Endothelial cell of umbilical vein (primary cell): ENCODE results near the gene ZNF516. TPM values are rescaled to one million over a fixed set of nuclear protein-coding genes. Genes with fewer than 3 reads are reported as not detected.

Experiments used
- BruUV-seq: library from RNA; stranded (reverse); fragments of 400-500 nt; replicated peaks from 2 replicates; lab custom pipeline; 2021; lab: Mats Ljungman, UMichigan
- CTCF ChIA-PET: fragments of 300-600, 350-600 bp; sonication (Branson Sonifier 250); formaldehyde crosslinking; loops from one replicate; lab custom pipeline; 2021; ENCODE audit warnings: antibody characterized with exemption, inconsistent platforms; lab: Charles Lee
- POLR2A ChIA-PET: fragments of 300-600, 350-600 bp; sonication (Branson Sonifier 250); formaldehyde crosslinking; loops from one replicate; lab custom pipeline; 2021; ENCODE audit warnings: antibody characterized with exemption, inconsistent platforms; lab: Charles Lee
- DNase-seq: peaks from one replicate; pipeline ENCODE4 v3.0.0-alpha.2; 2011; ENCODE audit warnings: low read depth, low spot score
- FAIRE-seq: peaks from 2 replicates; lab custom pipeline; 2011; peaks lifted over from hg19 to GRCh38; lab: Jason Lieb, UNC
- H2AFZ ChIP-seq: 2 replicates; pipeline ENCODE4 v1.6.0; 2012; ENCODE audit warnings: low read depth, low read length, control low read depth, inconsistent platforms
- H3K27ac ChIP-seq: 2 replicates; pipeline ENCODE4 v1.5.1; 2011; ENCODE audit warnings: low read depth, mild to moderate bottlenecking, control low read depth, low read length, moderate library complexity; ENCODE audit not compliant: insufficient read depth
- H3K27me3 ChIP-seq, 2 experiments: 2 replicates each; pipeline versions ENCODE4 v1.6.0 to v1.6.1; 2011; ENCODE audit warnings: low read length in 2 of 2, mixed read lengths in 1 of 2; ENCODE audit not compliant: control insufficient read depth in 2 of 2, insufficient read depth in 2 of 2
- H3K36me3 ChIP-seq, 2 experiments: 2 replicates in 1 of 2; 3 replicates in 1 of 2; pipeline ENCODE4 v1.5.1; 2011; ENCODE audit warnings: low read length in 2 of 2, mild to moderate bottlenecking in 1 of 2, moderate library complexity in 1 of 2; ENCODE audit not compliant: control insufficient read depth in 2 of 2, insufficient read depth in 2 of 2; ENCODE audit errors: extremely low read depth in 1 of 2
- H3K4me1 ChIP-seq: 3 replicates; pipeline ENCODE4 v1.5.1; 2011; ENCODE audit warnings: mild to moderate bottlenecking, low read length; ENCODE audit not compliant: control insufficient read depth, insufficient read depth; ENCODE audit errors: extremely low read depth
- H3K4me2 ChIP-seq: 2 replicates; pipeline ENCODE4 v1.6.1; 2011; ENCODE audit warnings: low read length, control low read depth, mixed read lengths; ENCODE audit not compliant: insufficient read depth
- H3K4me3 ChIP-seq, 3 experiments: fragments of 200-600 bp in 1 of 3; sonication (generic), shearing (Covaris generic) in 1 of 3; replicated peaks in 1 of 3; 2 replicates each; pipeline ENCODE4 v1.5.1; 2011 to 2016; ENCODE audit warnings: control low read depth in 3 of 3, low read length in 3 of 3, mild to moderate bottlenecking in 2 of 3, inconsistent platforms in 1 of 3, low read depth in 1 of 3, moderate library complexity in 1 of 3; ENCODE audit not compliant: insufficient read depth in 1 of 3
- H3K79me2 ChIP-seq: 2 replicates; pipeline ENCODE4 v1.6.0; 2012; ENCODE audit warnings: low read length, inconsistent platforms; ENCODE audit not compliant: control insufficient read depth, insufficient read depth
- H3K9ac ChIP-seq: replicated peaks from 2 replicates; pipeline ENCODE3; 2011; ENCODE audit warnings: low read length, control low read depth; ENCODE audit not compliant: insufficient read depth; ENCODE audit errors: extremely low read depth
- H3K9me1 ChIP-seq: replicated peaks from 3 replicates; pipeline ENCODE4 v1.6.0; 2011; ENCODE audit warnings: mild to moderate bottlenecking, low read length; ENCODE audit not compliant: control insufficient read depth, insufficient read depth; ENCODE audit errors: extremely low read depth
- H3K9me3 ChIP-seq: replicated peaks from 2 replicates; pipeline ENCODE4 v1.5.1; 2012; ENCODE audit warnings: low read length, inconsistent platforms; ENCODE audit not compliant: control insufficient read depth, insufficient read depth
- H4K20me1 ChIP-seq: replicated peaks from 2 replicates; pipeline ENCODE3; 2011; ENCODE audit warnings: mild to moderate bottlenecking, low read length; ENCODE audit not compliant: control insufficient read depth, insufficient read depth; ENCODE audit errors: extremely low read depth
- EZH2 ChIP-seq: IDR thresholded peaks from 2 replicates; pipeline ENCODE4 v1.6.1; 2012; ENCODE audit warnings: borderline replicate concordance, low read depth, mild to moderate bottlenecking, moderate library complexity, low read length, inconsistent platforms; ENCODE audit not compliant: severe bottlenecking
- FOS ChIP-seq: IDR thresholded peaks from 2 replicates; pipeline ENCODE4 v1.6.1; 2011; ENCODE audit warnings: mild to moderate bottlenecking, low read length, moderate library complexity, borderline replicate concordance; ENCODE audit not compliant: insufficient read depth
- GATA2 ChIP-seq: IDR thresholded peaks from 2 replicates; pipeline ENCODE4 v1.7.0; 2011; ENCODE audit warnings: low read depth, mild to moderate bottlenecking, moderate library complexity, mixed read lengths, low read length; ENCODE audit not compliant: insufficient read length, insufficient read depth
- JUN ChIP-seq: IDR thresholded peaks from 2 replicates; pipeline ENCODE4 v1.6.1; 2011; ENCODE audit warnings: borderline replicate concordance, low read depth; ENCODE audit not compliant: insufficient read length, insufficient read depth
- MYC ChIP-seq: IDR thresholded peaks from one replicate; pipeline ENCODE4 v1.6.1; 2011; ENCODE audit warnings: mild to moderate bottlenecking, low read depth, low read length
- POLR2A ChIP-seq: IDR thresholded peaks from 2 replicates; pipeline ENCODE4 v1.6.1; 2012; ENCODE audit warnings: low read depth, mild to moderate bottlenecking, control low read depth, low read length
- POLR2AphosphoS5 ChIP-seq: IDR thresholded peaks from 2 replicates; pipeline ENCODE4 v1.6.1; 2012; ENCODE audit warnings: low read depth, mild to moderate bottlenecking, control low read depth, low read length, moderate library complexity; ENCODE audit not compliant: insufficient read depth
- dilution Hi-C: fragments of 300-500 bp; cut with MboI; formaldehyde crosslinking; loops from one replicate; pipeline ENCODE4 v1.15.0; 2019; ENCODE audit warnings: low sequenced_read_pairs; ENCODE audit not compliant: extremely low pct_ligation_motif_present
- intact Hi-C: fragments of 100-400 bp; cut with micrococcal nuclease; formaldehyde crosslinking; loops from one replicate; pipeline ENCODE4 v1.10.0; 2022
- polyA plus RNA-seq, 4 experiments: library from polyadenylated mRNA; depleted of rRNA in 3 of 4; stranded (reverse) in 3 of 4; unstranded in 1 of 4; fragments of >200 nt; gene quantifications; 2 replicates each; pipeline versions ENCODE4 v1.2.1 to v1.2.3, GENCODE V29; 2011 to 2012; ENCODE audit warnings: missing spikeins in 1 of 4
- total RNA-seq: library from RNA; stranded (reverse); gene quantifications from 2 replicates; pipeline ENCODE4 v1.2.3, GENCODE V29; 2021
- TF ChIP-seq, protein P1 (sequence below), 2 donors: IDR thresholded peaks; 1 replicate in 1 of 2; 2 replicates in 1 of 2; pipeline ENCODE4 v1.5.1; 2011; ENCODE audit warnings: low read length in 2 of 2, mild to moderate bottlenecking in 2 of 2, moderate library complexity in 2 of 2, control low read depth in 1 of 2, inconsistent platforms in 1 of 2, low read depth in 1 of 2; ENCODE audit not compliant: insufficient read depth in 1 of 2; ENCODE audit errors: extremely low read depth in 1 of 2
- TF ChIP-seq, protein P2 (sequence below): IDR thresholded peaks from 2 replicates; pipeline ENCODE4 v1.6.1; 2011; ENCODE audit not compliant: insufficient read depth, insufficient read length

Gene ZNF516
- total and polyA plus RNA-seq, 2 donors (not counting 3 experiments of a cell fraction or from before 2014, with no cell fraction given): 3.6 to 19.1 TPM

DNA sequence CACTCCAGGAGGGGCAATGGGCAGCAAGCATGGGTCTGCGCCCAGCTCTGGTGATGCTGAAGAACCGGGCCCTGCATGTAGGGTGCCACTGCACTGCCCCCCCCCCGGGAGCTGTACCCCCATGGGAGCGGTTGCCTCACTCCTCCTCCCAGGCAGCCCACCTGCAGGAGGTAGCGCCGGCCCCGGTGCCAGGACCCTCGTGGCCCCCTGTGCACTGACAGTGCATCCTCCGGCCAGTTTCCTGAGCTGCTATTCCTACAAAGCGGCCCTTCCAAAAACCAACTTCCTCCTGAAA, 109.4 kb downstream of the ZNF516 start:
- no peak overlapping the region for H3K9ac ChIP-seq
- H3K4me2 ChIP-seq: no peak overlapping the region
- no peak overlapping the region for H3K4me3 ChIP-seq
- TF ChIP-seq MYC: no peak
- no peak for TF ChIP-seq EZH2
- TF ChIP-seq GATA2: no peak
- TF ChIP-seq, protein P1, sequence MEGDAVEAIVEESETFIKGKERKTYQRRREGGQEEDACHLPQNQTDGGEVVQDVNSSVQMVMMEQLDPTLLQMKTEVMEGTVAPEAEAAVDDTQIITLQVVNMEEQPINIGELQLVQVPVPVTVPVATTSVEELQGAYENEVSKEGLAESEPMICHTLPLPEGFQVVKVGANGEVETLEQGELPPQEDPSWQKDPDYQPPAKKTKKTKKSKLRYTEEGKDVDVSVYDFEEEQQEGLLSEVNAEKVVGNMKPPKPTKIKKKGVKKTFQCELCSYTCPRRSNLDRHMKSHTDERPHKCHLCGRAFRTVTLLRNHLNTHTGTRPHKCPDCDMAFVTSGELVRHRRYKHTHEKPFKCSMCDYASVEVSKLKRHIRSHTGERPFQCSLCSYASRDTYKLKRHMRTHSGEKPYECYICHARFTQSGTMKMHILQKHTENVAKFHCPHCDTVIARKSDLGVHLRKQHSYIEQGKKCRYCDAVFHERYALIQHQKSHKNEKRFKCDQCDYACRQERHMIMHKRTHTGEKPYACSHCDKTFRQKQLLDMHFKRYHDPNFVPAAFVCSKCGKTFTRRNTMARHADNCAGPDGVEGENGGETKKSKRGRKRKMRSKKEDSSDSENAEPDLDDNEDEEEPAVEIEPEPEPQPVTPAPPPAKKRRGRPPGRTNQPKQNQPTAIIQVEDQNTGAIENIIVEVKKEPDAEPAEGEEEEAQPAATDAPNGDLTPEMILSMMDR (IDR thresholded peaks at IDR 0.05; ENCODE audit: extremely low read depth in 1 of 2, insufficient read depth in 1 of 2, low read depth in 1 of 2, low read length in 2 of 2): no peak
- TF ChIP-seq POLR2AphosphoS5: no peak
- no peak for TF ChIP-seq JUN
- no peak for TF ChIP-seq POLR2A
- TF ChIP-seq, protein P2, sequence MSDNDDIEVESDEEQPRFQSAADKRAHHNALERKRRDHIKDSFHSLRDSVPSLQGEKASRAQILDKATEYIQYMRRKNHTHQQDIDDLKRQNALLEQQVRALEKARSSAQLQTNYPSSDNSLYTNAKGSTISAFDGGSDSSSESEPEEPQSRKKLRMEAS: no peak
- TF ChIP-seq FOS: no peak
- no peaks in the 10 kb centered on the region for H3K4me1 ChIP-seq
- FAIRE-seq: no peak
- H3K79me2 ChIP-seq: no peaks in the 10 kb centered on the region
- no peaks in the 10 kb centered on the region for H3K9me1 ChIP-seq
- H3K9me3 ChIP-seq: no peaks in the 10 kb centered on the region
- DNase-seq: no peak
- no peak overlapping the region for H3K27ac ChIP-seq
- intact Hi-C loops: no loop called here
- ChIA-PET POLR2A (no interaction called here), CTCF (no interaction called here)
- H2AFZ ChIP-seq: no peak overlapping the region
- H3K36me3 ChIP-seq: no peaks in the 10 kb centered on the region
- BruUV-seq: no TSS peak
- dilution Hi-C loops: no loop called here
- H4K20me1 ChIP-seq: no peaks in the 10 kb centered on the region
- H3K27me3 ChIP-seq: no peaks in the 10 kb centered on the region
